ENCODE data around the gene FAM20C.
"Not testable (repeated sequence)": the region's sequence is repeated elsewhere in the genome, so short reads cannot be mapped to it uniquely, and the experiment has no call there.

FAM20C gene

DNA sequence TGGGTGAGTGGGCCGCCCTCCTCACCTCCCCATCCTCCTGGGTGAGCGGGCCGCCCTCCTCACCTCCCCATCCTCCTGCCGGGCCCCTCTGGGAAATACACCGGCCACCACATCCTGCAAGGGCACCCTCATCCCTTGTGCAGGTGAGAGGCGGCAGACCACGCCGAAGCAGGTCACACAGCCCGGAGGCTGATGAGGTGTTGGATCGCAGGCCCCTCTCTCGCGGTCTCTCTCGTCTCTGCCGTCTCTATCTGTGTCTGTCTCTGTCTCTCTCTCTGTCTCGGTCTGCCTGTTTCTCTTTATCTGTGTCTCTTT is 66.8 kb downstream of the FAM20C start:
- no peak for DNase-seq (ENCODE audit: low spot score)

DNA sequence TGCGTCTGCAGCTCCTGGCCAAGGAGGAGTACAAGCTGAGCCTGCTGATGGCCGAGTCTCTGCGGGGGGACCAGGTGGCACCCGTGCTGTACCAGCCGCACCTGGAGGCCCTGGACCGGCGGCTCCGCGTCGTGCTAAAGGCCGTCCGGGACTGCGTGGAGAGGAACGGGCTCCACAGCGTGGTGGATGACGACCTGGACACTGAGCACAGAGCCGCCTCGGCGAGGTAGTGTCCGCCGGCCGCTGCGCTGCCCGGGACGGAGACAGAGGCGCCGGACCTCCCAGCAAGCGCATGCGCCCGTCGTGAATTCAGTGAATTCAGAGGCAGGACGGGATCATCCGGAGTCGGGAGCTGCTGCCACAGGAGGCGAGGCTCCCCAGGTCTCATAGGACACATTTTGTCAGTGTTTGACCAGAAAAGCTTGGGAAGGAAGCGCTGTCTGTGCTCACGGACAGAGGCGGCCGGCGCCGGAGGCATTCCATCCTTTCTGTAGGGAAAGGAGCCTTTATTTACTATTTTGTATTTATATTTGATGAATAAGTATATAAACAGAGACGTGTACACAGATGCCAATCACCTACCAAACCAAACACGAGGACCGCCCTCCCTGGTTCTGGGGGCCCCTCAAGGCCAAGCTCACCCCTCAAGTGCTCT is 67.5 kb downstream of the FAM20C start:
- no peak for DNase-seq (ENCODE audit: low spot score)

DNA sequence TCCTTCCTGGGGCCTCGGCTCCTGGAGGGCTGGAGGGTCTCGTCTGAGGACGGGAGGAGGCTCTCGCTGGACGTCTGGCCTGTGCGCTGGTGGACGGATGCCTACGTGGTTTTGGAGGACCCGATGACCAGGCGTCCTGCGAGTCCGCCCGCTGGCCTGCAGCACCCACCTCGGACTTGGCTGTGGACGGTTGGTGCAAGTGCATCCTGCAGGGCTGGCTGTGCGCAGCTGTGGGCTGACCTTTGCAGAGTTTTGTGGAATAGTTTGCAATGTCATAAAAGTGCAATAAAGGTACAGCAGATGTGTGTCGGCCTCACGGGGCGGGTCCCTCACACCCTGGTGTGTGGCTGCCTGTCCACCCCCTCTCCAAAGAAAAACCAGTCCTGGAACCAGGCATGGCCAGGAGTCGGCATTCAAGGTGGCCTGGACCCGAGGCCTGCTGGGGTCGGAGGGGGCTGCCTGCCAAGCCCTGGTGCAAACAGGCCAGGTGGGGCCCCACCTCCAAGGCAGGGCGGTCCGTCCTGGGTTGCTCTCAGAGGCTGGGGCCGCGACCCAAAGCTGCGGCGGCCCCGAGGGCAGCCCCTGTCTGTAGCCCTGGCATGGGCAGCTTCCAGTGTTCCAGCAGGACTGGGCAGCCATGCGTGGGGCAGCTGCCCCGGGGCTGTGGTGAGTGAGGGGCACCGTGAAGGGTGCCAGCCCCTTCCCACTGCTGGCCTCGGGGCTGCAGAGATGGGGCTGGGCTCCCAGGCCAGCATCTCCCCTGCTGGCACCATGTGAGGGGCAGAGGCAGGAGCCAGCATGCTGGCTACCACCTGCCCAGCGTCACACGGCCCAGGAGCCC is 68.3 kb downstream of the FAM20C start:
- no peak for DNase-seq (ENCODE audit: low spot score)

DNA sequence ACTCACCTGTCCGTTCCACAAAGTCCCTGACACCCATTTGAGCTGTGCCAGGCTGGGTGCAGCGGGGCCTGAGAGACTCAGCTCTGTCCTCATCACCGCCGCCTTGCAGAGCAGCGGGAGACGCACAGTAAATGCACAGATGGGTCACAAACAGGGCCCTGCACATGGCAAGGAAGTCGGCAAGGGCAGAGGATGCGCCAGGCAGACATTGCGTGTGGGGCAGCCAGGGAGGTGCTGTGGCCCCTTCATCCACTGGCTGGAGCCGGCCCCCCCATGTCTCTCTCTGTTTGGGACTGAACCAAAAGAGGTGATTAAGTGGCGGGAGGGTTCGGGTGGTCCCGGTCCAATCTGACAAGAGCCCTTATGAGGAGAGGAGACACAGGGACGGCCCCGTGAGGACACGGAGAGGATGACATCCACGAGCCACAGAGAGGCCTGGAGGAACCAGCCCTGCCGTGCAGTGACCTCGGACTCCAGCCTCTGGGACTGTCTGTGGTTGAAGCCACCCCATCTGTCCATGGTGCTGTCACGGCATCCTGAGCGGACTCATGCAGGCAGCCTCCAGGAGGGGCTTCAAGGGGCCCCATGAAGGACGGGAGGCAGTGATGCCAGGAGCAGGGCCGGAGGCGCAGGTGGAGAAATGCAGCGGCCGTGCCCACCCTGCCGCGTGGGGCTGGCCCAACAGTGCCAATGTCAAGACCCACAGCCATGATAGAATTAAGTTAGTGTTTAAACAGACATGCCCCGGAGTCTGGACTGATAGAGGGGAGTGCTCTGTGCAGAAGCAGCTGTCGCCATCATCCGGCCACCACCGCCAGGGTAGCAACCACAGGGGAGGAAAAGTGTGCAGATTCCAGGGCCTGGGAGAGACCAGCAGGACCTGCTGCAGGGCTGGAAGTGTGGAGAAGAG is 69.2 kb downstream of the FAM20C start:
- no peak for DNase-seq (ENCODE audit: low spot score)

DNA sequence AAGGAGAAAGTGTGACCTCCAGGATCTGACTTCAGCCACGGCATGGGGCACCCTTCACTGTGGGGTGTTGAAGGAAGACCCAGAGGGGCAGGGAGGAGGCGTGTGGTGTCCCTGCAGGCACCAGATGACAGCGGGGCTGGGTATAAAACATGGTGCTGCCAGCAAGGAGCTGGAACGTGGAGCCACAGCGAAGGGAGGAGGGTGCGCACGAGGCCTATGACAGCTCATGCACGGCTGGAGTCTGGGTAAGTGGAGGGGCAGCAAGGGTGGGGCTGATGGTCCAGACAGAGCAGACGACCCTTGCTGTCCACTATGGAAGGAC is 69.8 kb downstream of the FAM20C start:
- DNase-seq (ENCODE audit: low spot score), result no peak

DNA sequence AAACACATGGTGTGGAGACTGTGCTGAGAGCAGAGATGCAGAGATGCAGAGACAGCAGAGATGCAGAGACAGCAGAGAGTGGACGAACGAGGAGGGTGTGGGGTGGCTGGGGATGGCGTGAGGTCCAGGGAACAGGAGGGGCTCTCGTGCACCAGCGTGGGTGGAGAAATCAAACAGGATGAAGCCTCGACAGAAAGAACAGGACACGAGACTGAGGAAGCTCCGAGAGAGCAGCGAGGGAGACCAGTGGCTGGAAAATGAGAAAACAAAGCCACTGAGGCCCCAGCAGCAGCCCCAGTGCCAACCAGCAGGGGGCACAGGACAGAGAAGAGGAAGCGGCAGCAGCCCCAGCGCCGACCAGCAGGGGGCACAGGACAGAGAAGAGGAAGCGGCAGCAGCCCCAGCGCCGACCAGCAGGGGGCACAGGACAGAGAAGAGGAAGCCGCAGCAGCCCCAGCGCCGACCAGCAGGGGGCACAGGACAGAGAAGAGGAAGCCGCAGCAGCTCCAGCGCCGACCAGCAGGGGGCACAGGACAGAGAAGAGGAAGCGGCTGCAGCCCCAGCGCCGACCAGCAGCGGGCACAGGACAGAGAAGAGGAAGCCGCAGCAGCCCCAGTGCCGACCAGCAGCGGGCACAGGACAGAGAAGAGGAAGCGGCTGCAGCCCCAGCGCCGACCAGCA is 70.4 kb downstream of the FAM20C start:
- DNase-seq (ENCODE audit: low spot score), result not testable (repeated sequence)

DNA sequence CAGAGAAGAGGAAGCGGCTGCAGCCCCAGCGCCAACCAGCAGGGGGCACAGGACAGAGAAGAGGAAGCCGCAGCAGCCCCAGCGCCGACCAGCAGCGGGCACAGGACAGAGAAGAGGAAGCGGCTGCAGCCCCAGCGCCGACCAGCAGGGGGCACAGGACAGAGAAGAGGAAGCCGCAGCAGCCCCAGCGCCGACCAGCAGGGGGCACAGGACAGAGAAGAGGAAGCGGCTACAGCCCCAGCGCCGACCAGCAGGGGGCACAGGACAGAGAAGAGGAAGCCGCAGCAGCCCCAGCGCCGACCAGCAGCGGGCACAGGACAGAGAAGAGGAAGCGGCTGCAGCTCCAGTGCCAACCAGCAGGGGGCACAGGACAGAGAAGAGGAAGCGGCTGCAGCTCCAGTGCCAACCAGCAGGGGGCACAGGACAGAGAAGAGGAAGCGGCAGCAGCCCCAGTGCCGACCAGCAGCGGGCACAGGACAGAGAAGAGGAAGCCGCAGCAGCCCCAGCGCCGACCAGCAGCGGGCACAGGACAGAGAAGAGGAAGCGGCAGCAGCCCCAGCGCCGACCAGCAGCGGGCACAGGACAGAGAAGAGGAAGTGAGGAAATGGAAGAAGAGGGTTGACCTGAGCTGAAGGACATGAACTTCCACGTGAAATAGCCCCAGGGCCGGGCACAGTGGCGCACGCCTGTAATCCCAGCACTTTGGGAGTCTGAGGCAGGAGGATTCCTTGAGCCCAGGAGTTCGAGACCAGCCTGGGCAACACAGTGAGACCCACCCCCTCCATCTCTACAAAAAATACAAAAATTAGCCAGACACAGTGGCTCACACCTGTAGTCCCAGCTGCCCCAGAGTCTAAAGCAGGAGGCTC is 71.3 kb downstream of the FAM20C start:
- DNase-seq (ENCODE audit: low spot score), result not testable (repeated sequence)

DNA sequence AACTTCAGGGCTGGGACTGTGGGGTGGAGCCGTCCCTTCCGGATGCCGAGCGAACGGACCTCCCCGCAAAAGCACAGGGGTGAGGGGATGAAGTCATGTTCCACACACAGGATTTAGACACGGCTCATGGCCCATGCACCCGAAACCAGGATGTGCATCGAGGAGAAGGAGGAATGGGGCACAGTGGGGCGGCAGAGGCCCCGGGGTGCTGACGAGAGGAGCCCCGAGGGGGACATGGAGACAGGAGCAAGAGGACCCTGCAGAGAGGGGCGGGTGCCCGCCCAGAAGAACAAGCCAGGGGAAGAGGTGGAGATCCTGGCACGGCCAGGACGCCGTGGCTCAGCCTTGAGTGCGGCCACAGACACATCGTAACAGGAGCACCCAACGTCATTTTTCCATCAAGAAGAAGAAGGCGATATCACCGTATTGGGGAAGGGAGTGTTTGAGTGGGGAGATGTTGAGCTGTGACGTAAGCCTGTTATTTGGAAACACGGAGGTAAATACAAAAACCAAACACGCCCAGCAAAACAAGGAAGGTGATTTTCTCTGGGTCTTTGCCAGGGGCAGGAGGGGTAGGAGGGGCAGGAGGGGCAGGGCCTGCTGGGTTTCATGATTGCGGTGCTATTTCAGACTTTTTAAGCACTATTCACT is 72.3 kb downstream of the FAM20C start:
- no peak for DNase-seq (ENCODE audit: low spot score)

DNA sequence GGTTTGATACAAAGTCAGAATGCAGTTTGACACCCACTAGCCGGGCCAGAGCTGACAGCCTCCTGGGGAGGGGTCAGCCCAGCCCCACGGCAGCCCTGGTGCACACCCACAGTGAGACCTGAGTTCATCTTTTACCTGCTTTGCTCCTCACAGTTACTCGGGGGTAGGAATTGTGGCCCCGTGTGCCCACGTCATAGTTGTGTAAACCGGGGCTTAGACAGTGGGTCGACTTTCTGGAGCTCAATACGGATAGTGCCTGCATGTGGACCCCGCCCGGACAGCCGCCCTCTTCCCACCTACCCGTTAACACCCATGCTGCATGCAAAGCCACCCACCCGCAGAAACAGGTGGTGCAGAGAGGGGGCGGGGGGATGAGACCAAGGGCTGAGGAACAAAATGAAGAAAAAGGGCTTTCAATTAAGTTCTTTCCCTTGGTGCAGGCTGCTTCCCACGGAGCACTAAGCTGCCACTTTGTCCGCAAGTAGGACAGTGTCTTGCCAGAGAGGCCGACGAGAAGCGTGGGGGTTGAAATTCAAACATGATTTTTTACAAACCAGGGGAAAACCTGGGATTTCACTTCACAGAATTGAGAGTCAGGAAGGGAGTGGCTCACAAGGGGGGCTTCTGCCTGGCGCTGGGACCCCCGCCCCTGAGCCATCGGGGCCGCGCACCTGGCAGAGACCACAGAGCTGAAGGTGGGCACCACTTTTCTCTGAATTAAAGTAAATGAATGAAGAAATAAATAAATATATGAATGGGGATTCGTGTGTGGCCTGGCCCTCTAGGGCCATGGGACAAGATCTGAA is 73.0 kb downstream of the FAM20C start:
- no peak for DNase-seq (ENCODE audit: low spot score)

DNA sequence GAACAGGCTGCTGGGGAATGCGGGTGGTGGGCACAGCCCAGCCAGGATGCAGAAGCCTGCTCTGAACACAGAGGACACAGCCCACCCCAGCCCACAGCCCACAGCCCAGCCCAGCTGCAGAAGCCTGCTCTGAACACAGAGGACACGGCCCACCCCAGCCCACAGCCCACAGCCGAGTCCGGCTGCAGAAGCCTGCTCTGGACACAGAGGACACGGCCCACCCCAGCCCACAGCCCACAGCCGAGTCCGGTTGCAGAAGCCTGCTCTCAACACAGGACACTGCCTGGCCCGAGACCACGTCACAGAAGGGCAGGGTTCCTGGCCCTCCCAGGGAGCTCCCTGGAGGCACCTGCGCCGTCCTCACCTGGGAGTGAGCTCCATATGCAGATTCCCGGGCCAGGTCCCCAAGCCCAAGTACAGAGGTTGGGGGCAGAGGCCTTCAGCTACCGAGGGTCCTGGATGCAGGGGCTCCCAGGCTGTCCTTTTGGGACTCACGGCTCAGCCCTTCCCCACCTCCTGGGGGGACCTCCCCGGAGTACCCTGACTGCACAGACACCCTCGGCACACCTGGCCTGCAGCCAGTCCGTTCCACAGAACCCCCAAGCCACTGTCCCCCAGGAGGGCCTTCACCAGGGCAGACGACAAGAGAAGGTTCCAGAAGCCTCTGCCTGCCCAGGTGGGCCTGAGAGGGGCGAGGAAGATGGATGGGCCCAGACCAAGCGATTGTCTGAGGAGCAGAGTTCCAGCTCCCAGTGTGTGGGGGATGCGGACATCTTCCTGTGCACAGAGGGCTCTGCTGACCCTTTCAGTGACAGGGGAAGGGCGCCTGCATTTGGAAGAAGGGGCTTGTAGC is 73.9 kb downstream of the FAM20C start:
- no peak for DNase-seq (ENCODE audit: low spot score)

DNA sequence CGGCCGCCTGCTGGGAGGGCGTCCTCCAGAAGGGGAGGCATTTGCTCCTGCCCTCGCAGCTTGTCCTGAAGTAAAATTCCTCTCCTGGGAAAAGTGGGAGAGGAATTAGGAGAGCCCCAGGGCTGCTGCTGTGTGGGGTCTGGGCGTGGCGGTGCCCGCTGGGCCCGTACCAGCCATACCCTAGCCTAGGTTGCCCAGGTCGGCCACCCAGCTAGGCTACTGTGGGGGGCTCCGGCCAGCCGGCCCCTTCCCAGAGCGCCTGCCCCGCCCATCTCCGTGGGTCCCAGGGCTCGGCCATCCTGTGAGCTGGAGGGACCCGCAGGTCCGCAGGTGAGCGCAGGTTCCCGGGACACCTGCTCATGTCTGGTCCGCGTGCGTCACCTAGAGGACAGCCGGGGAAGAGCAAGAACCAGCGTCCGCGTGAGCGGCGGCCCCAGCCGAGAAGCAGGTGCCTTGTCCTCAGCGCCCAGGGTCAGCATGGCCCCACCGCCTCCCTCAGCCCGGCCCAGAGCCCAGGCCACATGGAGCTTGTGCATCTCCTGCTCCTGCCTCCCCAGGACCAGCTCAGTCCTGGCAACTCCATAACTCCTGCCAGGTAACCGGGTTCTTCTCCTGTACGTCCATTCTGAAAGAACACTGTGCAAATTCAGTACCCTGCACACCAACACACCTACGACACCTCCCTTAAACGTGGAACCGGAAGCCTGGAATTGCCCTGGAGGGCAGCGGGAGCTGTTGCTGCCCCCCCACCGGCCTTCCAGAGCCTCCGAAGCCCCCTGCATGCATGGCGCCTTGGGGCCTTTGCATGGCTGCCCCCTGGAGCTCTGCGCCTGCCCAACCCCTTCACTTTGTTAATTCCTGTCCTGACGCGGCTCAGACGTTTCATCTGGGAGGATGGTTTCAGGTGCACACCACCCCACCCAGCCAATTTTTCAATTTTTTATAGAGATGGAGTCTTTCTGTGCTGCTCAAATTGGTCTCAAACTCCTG is 74.8 kb downstream of the FAM20C start:
- DNase-seq (ENCODE audit: low spot score), result no peak

DNA sequence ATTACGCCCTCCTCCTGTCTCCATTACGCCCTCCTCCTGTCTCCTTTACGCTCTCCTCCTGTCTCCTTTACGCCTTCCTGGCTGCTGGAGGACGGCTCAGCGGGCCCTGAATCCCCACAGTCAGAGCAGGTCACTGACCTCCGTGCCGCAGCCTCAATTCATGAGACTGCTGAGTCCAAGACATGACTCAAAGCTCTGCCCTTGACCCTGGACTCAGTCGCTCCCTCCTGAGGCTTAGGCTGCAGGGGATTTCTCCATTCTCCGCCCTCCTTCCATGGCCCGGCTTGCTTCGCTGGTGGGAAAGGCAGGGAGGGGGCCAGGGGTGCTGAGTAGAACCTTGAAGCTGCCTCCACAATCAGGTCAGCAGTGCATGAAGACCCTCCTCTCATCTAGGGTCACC is 76.6 kb downstream of the FAM20C start:
- no peak for DNase-seq (ENCODE audit: low spot score)

DNA sequence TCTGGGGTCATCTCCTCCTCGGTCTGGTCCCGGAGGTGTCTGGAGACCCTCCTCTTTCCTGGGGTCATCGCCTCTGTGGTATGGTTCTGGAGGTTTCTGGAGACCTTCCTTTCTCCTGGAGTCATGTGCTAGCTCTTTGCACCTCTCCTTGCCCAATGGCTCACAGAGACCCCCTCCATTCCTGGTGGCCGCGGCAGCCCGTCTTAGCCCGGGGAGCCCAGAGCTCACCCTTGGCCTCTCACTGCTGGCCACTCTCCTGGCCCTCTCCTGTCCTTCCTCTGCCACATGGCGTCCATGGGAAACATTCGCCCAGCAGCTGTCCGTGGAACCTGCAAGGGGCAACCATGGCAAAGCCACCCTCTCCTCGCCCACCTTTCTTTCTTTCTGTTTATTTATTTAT is 77.3 kb downstream of the FAM20C start:
- DNase-seq (ENCODE audit: low spot score), result no peak

DNA sequence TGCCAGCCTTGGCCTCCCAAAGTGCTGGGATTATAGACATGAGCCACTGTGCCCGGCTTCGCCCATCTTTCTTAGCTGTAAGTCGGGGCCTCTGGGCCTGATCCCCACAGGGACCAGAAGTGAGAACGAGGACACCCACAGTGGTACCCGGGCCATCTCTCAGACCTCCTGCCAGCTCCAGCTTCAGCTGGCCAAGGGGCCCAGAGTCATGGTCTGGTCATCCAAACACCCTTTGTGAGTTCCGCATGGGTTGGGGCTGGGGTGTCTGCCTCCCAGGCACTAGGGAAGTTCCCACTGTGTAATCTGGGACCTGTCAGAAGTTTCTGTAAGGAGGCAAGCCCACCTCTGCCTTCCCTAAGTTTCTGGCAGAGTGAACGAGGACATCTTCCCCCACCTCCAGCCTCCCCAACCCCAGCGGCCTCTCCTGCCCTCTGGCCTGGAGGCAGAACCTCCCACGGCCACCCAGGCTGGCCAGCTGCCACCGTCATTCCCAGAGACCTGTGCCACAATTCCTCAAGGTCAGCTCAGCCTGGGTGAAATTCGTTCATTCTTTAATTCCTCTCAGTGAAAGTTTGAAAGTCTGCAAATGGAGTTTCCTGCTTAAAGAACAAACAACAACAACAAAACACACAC is 78.1 kb downstream of the FAM20C start:
- DNase-seq (ENCODE audit: low spot score), result no peak

DNA sequence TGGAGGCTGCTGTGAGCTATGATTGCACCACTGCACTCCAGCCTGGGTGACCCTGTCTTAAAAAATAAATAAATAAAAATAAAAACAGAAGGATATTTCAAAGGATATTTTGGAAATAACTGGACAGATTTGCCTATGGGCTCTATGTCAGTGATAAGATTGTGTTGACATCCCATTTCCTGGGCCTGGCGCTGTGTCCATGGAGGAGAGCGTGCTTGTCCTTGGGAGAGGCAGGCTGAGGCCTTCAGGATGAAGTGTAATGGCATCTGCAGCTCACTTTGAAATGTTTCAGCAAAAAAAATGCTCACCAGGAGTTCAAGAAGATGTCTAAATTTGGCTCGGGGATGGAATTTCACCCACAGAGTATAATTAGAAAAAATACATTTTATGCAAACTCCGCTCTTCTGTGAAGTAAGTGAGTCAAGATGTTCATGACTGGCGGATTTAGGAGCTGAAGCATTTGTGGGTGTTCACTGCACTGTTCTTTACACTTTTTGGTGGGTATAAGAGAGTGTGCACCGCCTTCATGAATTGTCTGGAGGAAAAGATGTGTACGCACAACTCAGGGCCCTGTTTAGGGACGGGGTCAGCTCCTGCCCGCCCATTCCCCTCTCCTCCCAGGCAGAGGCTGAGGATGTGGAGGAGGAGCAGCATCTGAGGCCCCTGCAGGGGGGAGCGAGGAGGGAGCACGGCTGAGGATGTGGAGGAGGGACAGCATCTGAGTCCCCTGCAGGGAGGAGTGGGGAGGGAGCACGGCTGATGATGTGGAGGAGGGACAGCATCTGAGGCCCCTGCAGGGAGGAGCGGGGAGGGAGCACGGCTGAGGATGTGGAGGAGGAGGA is 79.1 kb downstream of the FAM20C start:
- DNase-seq (ENCODE audit: low spot score), result no peak

DNA sequence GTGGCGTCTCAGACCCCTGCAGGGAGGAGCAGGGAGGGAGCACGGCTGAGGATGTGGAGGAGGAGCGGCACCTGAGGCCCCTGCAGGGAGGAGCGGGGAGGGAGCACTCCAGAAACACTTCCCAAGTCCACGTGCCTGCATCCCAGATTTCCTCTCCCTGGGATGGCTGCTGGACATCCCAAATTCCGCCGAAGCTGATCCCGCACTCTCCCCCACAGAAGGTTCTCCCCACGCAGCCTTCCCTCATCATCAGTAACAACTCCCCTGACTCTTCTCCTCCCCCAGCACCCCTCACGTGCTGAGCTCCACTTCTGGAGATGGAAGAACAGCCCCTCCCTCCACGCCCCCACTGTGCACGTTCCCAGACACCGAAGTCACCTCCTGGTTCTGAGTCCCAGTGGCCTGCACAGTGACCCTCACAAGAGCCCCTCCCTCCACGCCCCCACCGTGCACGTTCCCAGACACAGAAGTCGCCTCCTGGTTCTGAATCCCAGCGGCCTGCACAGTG is 79.8 kb downstream of the FAM20C start:
- DNase-seq (ENCODE audit: low spot score), result no peak
